Spinal cord (tissue), 10 donors: ENCODE results near the gene SPSB1. TPM values are rescaled to one million over a fixed set of nuclear protein-coding genes. Genes with fewer than 3 reads are reported as not detected.
"Not testable (repeated sequence)": the region's sequence is repeated elsewhere in the genome, so short reads cannot be mapped to it uniquely, and the experiment has no call there.

ENCODE experiments used
- DNase-seq, 6 donors: peaks; one replicate each; pipeline versions ENCODE4 v3.0.0 to v3.0.0-alpha.2; 2013 to 2015; ENCODE audit warnings: low spot score in 6 of 6, low read depth in 4 of 6
- H3K27ac ChIP-seq: one replicate; pipeline ENCODE4 v1.5.1; 2013; ENCODE audit warnings: low read depth, low read length, control low read depth
- H3K27me3 ChIP-seq: one replicate; pipeline ENCODE4 v1.6.1; 2013; ENCODE audit warnings: low read length; ENCODE audit not compliant: control insufficient read depth, insufficient read depth
- H3K36me3 ChIP-seq: one replicate; pipeline ENCODE4 v1.6.1; 2013; ENCODE audit warnings: low read length; ENCODE audit not compliant: control insufficient read depth, insufficient read depth
- H3K4me1 ChIP-seq: one replicate; pipeline ENCODE4 v1.6.1; 2013; ENCODE audit warnings: low read length; ENCODE audit not compliant: control insufficient read depth, insufficient read depth
- H3K4me3 ChIP-seq: one replicate; pipeline ENCODE4 v1.5.1; 2013; ENCODE audit warnings: low read depth, low read length, control low read depth
- H3K9me3 ChIP-seq: one replicate; pipeline ENCODE4 v1.6.1; 2013; ENCODE audit warnings: low read length; ENCODE audit not compliant: control insufficient read depth, insufficient read depth
- WGBS: methylation state at CpG from one replicate; pipeline ENCODE4 v1.1.5; 2013; ENCODE audit warnings: missing lambda C conversion rate; ENCODE audit not compliant: insufficient coverage; 5-methylcytosine and 5-hydroxymethylcytosine counted together
- polyA plus RNA-seq, 2 donors: library from polyadenylated mRNA; unstranded; fragments of 120-200 nt; gene quantifications; one replicate each; pipeline ENCODE4 v1.2.1, GENCODE V29; 2013; ENCODE audit not compliant: insufficient read length in 2 of 2
- total RNA-seq, 2 donors: library from RNA; depleted of rRNA in 1 of 2; stranded (reverse); fragments of 120-200 nt in 1 of 2; fragments of >200 nt in 1 of 2; gene quantifications; one replicate each; pipeline versions ENCODE4 v1.2.3 to v1.2.4, GENCODE V29; 2013 to 2014
- donor health status: healthy.

The SPSB1 gene
- total and polyA plus RNA-seq, 4 donors, result 6.9 to 17.4 (median 12.8) TPM

GRCh38 chr1:9296850-9297249 is 4.2 kb downstream of the SPSB1 start:
- WGBS, result 85% methylated on average over 6 of the region's 6 CpGs
- Histone ChIP-seq H3K9me3 (no peaks in the 10 kb centered on the region), H3K4me1 (peaks cover 26% of the 10 kb centered on the region), H3K36me3 (no peaks in the 10 kb centered on the region), H3K27ac (no peak overlapping the region), H3K4me3 (no peak overlapping the region), H3K27me3 (no peaks in the 10 kb centered on the region)
- DNase-seq, result no peak

GRCh38 chr1:9297831-9298230 is 5.1 kb downstream of the SPSB1 start:
- Histone ChIP-seq H3K36me3 (no peaks in the 10 kb centered on the region), H3K9me3 (no peaks in the 10 kb centered on the region), H3K4me1 (peaks cover 26% of the 10 kb centered on the region), H3K4me3 (no peak overlapping the region), H3K27me3 (no peaks in the 10 kb centered on the region), H3K27ac (no peak overlapping the region)
- 77% methylated on average over 8 of the region's 9 CpGs for WGBS
- no peak for DNase-seq

- Histone ChIP-seq H3K36me3 (no peaks in the 10 kb centered on the region), H3K4me3 (no peak overlapping the region), H3K27me3 (no peaks in the 10 kb centered on the region), H3K9me3 (no peaks in the 10 kb centered on the region), H3K27ac (no peak overlapping the region), H3K4me1 (peaks cover 28% of the 10 kb centered on the region)
- WGBS, result 58% methylated on average over 2 of the region's 3 CpGs
- DNase-seq, result no peak
Observed at GRCh38 chr1:9298282-9298681, 5.6 kb downstream of the SPSB1 start.

GRCh38 chr1:9299571-9300541 is 7.2 kb downstream of the SPSB1 start:
- WGBS, result 94% methylated on average over 9 of the region's 16 CpGs
- H3K27ac ChIP-seq, result not testable (repeated sequence)

GRCh38 chr1:9300573-9300972 is 7.9 kb downstream of the SPSB1 start:
- no peak for DNase-seq
- H3K36me3 ChIP-seq, result no peaks in the 10 kb centered on the region
- peaks cover 13% of the 10 kb centered on the region for H3K4me1 ChIP-seq
- H3K4me3 ChIP-seq, result no peak overlapping the region
- H3K27ac ChIP-seq, result no peak overlapping the region
- H3K9me3 ChIP-seq, result no peaks in the 10 kb centered on the region
- 96% methylated on average over 5 of the region's 6 CpGs for WGBS
- no peaks in the 10 kb centered on the region for H3K27me3 ChIP-seq

More at GRCh38 chr1:9299571-9300541, 7.2 kb downstream of the SPSB1 start:
- not testable (repeated sequence) for H3K4me3 ChIP-seq, H3K36me3 ChIP-seq, H3K9me3 ChIP-seq, DNase-seq, H3K27me3 ChIP-seq
- H3K4me1 ChIP-seq, result peaks cover 21% of the 10 kb centered on the region

GRCh38 chr1:9302745-9303524 is 10.2 kb downstream of the SPSB1 start:
- Histone ChIP-seq H3K27ac (no peak overlapping the region), H3K4me1 (peaks cover 16% of the 10 kb centered on the region), H3K4me3 (no peak overlapping the region), H3K9me3 (no peaks in the 10 kb centered on the region), H3K36me3 (peaks cover 4% of the 10 kb centered on the region), H3K27me3 (no peaks in the 10 kb centered on the region)
- WGBS, result 57% methylated on average over 3 of the region's 9 CpGs
- DNase-seq, result no peak

- 89% methylated on average over 6 of the region's 6 CpGs for WGBS
- H3K9me3 ChIP-seq, result no peaks in the 10 kb centered on the region
- no peaks in the 10 kb centered on the region for H3K27me3 ChIP-seq
- peaks cover 23% of the 10 kb centered on the region for H3K4me1 ChIP-seq
- no peak overlapping the region for H3K27ac ChIP-seq
- no peak for DNase-seq
- H3K4me3 ChIP-seq, result no peak overlapping the region
- peaks cover 4% of the 10 kb centered on the region for H3K36me3 ChIP-seq
Observed at GRCh38 chr1:9303916-9304315, 11.2 kb downstream of the SPSB1 start.

- no peaks in the 10 kb centered on the region for H3K9me3 ChIP-seq
- whole genome bisulfite sequencing, result 94% methylated on average over 12 of the region's 14 CpGs
- H3K36me3 ChIP-seq, result peaks cover 4% of the 10 kb centered on the region
- H3K27ac ChIP-seq, result no peak overlapping the region
- H3K4me1 ChIP-seq, result peaks cover 32% of the 10 kb centered on the region
- no peak overlapping the region for H3K4me3 ChIP-seq
- no peaks in the 10 kb centered on the region for H3K27me3 ChIP-seq
- DNase-seq, result no peak
Observed at GRCh38 chr1:9305216-9305615, 12.5 kb downstream of the SPSB1 start.

- Histone ChIP-seq H3K4me1 (peaks cover 40% of the 10 kb centered on the region), H3K27me3 (no peaks in the 10 kb centered on the region), H3K9me3 (no peaks in the 10 kb centered on the region), H3K4me3 (no peak overlapping the region), H3K36me3 (peaks cover 4% of the 10 kb centered on the region), H3K27ac (no peak overlapping the region)
- no peak for DNase-seq
- WGBS, result 86% methylated on average over 14 of the region's 14 CpGs
Observed at GRCh38 chr1:9306006-9306405, 13.3 kb downstream of the SPSB1 start.
